HG03342 (cell line): ENCODE data around the gene NUBPL.
"Not testable (repeated sequence)": the region's sequence is repeated elsewhere in the genome, so short reads cannot be mapped to it uniquely, and the experiment has no call there.

Experiments used
- ATAC-seq: cut with Tn5 transposase; IDR thresholded peaks from one replicate; pipeline ENCODE4 v1.9.1; 2021; ENCODE audit warnings: mild to moderate bottlenecking, moderate library complexity; ENCODE audit not compliant: unreplicated experiment

Gene NUBPL

DNA sequence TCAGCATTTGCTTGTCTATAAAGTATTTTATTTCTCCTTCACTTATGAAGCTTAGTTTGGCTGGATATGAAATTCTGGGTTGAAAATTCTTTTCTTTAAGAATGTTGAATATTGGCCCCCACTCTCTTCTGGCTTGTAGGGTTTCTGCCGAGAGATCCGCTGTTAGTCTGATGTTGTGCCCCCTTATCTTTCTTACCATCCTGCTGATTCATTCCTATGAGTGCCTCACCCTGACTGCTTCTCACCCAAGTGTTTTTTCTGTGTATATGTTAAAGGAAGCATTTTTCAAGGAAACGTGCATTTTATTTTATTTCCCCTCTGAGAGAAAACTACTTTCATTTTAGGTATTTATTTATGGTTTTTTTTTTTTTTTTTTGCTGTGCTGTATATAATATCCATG is 236.7 kb downstream of the NUBPL start:
- ATAC-seq = not testable (repeated sequence)

DNA sequence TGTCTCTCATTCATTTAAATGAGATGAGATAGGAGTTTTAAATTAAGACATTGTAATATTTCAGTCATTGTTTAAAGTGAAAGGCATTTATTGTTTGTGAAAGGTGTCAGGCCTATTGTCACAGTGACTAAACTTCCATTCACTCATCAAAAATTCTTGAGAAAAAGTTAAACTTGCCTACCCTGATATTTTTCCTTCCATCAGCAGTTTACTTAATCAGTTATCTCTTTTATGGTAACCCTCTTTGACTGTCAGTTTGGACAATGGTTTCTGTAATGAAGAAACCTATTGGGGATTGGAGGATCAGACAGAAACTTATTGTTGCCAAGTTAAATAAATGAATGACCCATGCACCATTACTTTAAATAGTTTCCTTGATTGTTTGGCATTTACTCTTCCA is 241.6 kb downstream of the NUBPL start:
- ATAC-seq = no peak

DNA sequence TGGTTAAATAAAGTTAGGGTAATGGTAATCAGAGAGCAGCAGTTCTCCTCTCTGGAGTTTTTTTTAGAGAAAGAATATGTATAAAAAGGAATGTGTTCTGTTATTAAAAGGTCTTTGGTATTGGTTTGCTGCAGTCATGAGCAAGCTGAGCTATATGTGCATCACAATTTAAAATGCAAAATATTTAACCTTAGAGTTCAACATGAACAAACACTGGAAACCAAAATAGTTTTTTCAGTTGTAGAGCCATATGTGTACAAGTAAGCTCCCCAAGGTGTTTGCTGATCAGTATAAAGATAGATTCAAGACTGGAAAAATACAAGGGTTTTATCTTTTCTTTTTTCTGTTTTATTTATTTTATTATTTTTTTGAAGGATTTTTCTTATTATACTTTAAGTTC is 245.0 kb downstream of the NUBPL start:
- no peak for ATAC-seq

DNA sequence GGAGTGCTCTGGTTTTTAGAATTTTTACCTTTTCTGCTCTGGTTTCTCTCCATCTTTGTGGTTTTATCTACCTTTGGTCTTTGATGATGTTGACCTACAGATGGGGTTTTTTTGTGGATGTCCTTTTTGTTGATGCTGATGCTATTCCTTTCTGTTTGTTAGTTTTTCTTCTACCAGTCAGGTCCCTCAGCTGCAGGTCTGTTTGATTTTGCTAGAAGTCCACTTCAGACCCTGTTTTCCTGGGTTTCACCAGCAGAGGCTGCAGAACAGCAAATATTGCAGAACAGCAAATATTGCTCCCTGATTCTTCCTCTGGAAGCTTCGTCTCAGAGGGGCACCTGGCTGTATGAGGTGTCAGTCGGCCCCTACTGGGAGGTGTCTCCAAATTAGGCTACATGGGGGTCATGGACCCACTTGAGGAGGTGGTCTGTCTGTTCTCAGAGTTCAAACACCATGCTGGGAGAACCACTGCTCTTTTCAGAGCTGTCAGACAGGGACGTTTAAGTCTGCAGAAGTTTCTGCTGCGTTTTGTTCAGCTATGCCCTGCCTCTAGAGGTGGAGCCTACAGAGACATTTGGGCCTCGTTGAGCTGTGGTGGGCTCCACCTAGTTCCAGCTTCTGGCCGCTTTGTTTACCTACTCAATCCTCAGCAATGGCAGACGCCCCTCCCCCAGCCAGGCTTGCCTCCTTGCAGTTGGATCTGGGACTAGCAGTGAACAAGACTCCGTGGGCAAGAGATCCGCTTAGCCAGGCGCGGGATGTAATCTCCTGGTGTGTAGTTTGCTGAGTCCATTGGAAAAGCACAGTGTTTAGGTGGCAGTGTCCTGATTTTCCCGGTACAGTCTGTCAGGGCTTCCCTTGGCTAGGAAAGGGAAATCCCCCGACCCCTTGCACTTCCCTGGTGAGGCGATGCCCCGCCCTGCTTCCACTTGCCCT is 250.8 kb downstream of the NUBPL start:
- not testable (repeated sequence) for ATAC-seq

DNA sequence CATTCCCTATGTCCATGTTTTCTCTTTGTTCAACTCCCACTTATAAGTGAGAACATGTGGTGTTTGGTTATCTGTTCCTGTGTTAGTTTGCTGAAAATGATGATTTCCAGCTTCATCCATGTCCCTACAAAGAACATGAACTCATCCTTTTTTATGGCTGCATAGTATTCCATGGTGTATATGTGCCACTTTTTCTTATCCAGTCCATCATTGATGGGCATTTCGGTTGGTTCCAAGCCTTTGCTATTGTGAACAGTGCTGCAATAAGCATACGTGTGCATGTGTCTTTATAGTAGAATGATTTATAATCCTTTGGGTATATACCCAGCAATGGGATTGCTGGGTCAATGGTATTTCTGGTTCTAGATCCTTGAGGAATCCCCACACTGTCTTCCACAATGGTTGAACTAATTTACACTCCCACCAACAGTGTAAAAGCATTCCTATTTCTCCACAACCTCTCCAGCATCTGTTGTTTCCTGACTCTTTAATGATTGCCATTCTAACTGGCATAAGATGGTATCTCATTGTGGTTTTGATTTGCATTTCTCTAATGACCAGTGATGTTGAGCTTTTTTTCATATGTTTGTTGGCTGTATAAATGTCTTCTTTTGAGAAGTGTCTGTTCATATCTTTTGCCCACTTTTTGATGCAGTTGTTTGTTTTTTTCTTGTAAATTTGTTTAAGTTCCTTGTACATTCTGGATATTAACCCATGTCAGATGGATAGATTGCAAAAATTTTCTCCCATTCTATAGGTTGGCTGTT is 252.7 kb downstream of the NUBPL start:
- ATAC-seq = not testable (repeated sequence)

DNA sequence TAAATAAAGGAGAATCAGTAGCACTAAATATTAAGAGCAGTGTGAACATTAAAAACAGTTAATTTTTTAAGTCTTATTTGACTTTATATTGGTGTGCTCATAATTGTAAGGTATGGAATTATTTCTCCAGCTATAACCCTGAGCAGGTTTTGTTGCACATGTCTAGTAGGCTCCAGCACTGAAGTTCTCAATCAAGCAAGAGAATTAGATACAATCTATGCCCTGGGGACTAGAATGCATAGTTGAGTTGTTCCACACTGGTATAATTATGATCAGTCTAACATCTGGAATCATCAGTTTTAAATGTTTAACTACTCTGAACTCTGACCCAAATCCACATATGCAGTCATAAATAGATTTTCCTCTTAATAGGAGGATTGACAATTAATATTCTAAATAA is 258.1 kb downstream of the NUBPL start:
- no peak for ATAC-seq

DNA sequence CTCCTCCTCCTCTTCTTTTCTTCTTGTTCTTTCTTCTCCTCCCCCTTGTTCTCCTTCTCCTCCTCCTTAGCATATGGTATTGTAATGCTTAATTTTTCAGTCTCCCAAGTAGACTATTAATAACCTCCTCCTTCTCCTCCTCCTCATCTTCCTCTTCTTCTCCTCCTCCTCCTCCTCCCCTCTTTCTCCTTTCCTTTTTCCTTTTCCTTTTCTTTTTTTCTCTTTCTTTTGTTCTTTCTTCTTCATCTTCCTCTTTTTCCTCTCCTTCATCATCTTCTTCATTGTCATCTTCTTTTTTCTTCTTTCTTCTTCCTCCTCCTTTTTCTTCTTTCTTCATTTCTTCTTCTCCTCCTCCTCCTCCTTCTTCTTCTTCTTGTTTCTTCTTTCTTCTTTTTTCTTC is 264.3 kb downstream of the NUBPL start:
- ATAC-seq = no peak

DNA sequence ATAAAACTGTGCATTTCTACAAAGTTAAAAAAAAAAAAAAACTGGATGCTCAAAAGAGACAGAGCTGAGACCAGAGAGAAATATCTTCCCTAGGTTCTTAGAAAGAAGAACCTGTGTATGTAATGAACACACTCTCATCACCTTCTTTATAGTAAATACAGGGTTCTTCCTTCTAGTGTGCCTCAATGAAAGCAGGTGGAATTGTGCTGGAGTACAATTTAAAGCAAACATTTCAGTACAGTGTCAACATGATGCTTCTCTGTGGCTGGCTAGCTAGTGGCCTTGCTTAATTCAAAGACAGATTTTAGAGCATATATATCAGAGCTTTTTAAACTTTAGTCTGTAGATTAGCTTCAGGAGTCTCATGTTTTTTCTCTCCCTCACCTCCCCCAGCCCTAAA is 266.1 kb downstream of the NUBPL start:
- no peak for ATAC-seq

DNA sequence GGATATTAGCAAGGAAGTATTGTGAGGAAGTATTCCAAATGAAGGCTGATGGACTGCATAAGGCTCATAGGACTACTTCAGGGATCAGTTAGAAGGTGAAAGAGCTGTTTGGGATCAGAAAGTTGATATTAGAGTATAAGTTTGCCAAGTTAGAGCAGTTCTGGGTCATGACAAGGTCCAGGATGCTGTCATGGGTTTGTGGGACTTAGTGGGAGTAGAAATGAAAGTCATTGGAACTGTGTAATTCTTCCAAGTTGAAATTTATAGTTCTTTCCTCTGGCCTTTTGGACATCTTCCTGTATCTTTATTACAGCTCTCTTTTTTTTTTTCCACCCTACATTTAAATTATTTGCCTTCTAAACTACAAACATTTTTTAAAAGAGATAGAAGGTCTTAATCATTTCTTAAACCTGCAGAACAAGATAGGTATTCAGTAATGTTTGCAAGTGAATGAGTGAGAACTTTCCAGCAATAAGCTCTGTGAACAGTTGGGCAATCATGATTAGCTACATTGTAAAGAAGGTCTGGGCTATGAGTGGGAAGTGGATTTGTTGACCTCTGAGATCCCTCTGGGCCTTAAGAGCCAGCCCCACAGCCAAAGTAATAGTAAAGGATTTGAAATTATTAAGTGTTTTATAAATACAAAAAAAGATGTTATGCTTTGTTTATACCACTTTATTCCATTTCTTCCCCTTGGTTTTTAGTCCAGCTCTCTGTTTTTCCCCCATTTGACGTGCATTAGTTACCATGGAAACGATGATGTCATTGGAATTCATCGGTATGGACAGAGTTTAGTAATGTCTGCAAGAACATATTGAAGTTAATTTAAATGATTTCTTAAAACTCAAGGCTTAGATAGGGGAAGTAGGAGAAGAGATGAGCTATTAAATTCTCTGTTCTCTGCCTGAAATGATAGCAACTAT is 268.0 kb downstream of the NUBPL start:
- no peak for ATAC-seq

DNA sequence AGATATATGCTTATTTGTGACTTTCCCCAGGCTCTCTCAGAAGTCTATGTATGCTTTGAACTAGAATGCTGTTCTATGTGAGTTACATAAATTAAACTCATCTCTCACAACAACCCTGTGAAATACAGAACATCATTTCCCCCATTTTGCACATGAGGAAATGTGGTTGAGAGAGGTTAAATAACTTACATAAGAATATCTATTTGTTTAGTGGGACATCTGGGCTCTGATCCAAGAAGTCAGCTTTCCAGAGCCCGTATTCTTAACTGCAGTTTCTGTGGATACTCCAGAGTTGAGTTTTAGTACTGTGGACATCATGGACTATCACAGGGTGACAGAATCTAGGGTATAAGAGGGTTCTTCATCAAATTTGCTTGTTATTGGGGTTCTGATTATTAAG is 273.4 kb downstream of the NUBPL start:
- ATAC-seq = no peak

DNA sequence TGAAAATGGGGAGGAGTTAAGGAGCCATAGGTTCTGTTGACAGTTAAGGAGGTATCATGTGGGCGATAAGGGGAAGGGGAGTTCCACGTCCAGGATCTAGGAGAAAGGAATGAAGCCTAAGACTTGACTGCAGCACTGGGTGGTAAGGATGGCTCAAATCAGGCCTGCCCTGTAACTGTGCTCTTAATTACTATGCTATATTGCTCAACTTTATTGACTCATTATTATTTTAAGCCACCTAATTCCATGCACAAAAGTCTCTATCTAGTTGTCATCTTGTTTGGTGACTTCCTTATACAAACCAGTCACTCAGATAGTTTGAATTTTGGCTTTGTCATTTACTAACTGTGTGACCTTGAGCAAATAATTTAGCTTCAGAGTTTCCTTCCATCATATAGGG is 273.8 kb downstream of the NUBPL start:
- ATAC-seq = no peak

DNA sequence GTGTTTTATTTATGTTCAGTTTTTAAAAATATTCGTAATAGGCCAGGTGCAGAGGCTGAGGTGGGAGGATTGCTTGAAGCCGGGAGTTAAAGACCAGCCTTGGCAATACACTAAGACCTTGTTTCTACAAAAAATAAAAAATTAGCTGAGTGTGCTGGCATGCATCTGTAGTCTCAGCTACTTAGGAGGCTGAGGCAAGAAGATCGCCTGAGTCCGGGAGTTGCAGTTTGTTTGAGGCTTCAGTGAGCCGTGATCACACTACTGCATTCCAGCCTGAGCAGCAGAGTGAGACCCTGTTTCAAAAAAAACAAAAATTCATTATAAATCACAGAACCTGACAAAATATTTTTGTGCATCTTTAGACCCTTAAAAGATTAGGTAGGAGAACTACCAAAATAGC is 275.8 kb downstream of the NUBPL start:
- ATAC-seq = no peak

DNA sequence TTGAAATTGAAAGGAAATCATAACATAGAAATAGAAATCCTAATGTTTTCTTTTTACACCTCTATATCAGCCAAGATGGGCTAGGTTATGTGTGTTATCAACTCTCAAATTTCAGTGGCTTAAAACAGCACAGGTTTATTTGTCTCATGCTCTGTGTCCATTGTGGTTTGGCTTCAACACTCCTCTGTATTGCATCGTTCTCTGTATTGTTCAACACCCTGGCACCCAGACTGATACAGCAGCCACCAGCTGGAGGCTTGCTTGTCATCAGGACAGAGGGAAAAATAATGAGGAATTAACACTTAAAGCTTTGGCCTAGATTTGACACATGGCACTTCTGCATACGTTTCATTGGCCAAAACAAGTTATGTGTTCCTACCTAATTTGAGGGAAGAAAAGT is 281.7 kb downstream of the NUBPL start:
- no peak for ATAC-seq

DNA sequence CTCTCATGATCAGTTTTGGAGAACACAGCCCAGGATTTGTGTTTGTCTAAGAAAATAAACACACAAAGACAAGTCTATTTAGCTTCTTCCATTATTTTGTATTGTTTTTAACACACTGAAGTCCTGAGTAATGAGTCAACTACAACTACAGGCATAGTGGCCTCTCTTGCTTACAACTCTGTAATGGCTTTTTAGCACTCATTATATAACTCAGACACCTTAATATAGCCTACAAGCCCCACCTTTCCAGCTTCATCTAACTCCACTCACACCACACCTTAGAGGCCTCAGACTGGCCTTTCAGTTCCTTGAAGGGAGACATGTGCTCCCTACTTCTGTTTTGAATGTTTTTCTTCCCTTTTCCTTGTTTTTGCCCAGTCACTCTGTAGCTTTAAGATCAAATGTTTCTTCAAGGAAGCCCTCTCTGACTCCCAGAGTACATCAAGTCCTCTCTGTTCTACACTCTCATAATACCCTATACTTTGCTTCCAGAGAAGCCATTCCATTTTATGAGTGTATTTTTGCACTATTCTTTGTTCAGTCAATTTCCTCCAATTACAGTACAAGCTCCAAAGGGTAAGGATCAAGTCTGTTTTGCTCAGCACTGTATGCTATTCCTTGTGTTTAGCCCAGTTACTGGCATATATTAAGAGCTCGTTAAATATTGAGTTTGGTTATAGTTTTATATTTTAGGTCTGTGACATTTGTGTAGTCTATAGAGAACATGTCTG is 282.3 kb downstream of the NUBPL start:
- no peak for ATAC-seq

DNA sequence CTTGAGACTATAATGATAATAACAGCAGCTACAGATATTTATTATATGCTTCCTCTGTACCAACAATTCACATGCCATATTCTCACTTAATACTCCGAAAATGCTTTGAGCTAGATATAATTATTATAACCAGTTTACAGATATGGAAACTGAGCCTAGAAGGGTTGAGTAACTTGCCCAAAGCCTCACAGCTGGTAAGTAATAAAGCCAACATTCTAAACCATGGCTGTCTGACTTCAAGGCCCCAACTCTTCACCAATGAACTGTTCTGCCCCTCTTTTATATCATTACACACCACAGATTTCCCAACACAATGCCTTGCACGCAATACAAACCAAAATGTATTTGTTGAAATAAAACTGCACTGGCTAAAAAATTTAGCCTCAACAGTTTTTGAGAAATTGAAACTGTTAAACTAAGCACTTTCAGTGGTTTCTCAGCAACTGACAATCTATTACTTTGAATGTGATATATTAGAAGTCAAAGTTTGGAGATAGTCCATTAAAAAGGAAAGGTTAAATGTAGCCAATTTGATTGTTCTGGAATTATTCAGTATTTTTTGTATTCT is 293.4 kb downstream of the NUBPL start:
- ATAC-seq = no peak

DNA sequence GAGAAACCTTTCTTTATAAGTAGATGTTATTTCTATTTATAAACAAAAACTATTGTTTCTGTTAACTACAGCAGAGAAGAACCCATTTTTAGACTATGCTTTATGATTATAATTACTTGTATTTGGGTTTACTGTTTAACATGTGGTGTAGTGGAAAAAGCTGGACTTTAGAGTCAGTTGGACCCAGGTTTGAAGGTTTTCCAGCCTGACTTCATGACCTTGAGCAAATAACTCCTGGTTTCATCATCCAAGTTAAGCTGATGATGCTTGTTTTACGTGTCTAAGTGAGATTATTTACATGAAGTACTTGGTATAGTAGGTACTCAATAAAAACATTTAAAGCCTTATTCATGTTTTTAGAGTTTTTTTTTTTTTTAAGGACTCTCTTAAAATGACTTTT is 294.1 kb downstream of the NUBPL start:
- no peak for ATAC-seq

DNA sequence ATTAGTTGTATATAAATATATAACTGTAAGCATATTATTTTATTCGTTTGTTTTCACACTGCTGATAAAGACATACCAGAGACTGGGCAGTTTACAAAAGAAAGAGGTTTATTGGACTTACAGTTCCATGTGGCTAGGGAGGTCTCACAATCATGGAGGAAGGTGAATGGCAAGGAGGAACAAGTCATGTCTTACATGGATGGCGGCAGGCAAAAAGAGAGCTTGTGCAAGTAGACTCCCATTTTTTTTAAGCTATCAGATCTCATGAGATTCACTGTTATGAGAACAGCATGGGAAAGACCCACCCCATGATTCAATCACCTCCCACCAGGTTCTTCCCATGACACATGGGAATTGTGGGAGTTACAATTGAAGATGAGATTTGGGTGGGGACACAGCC is 294.8 kb downstream of the NUBPL start:
- not testable (repeated sequence) for ATAC-seq

DNA sequence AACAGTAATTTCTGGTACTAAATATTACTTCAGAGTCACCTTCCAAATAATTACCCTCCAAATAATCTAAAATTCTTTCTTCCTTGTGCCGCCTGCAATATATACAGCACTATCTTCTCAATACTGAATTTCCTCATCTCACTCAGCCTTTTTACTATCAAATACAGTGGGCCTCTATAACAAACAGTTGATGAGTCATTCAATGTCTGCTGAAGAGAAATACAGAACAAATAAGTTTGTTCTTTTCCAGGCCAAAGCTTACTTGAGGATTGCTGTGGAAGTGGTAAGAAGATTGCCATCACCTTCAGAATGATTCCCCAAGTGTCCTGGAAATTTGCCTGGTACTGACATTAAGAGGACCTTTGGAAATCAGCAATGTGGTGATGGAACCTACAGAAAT is 297.7 kb downstream of the NUBPL start:
- no peak for ATAC-seq

DNA sequence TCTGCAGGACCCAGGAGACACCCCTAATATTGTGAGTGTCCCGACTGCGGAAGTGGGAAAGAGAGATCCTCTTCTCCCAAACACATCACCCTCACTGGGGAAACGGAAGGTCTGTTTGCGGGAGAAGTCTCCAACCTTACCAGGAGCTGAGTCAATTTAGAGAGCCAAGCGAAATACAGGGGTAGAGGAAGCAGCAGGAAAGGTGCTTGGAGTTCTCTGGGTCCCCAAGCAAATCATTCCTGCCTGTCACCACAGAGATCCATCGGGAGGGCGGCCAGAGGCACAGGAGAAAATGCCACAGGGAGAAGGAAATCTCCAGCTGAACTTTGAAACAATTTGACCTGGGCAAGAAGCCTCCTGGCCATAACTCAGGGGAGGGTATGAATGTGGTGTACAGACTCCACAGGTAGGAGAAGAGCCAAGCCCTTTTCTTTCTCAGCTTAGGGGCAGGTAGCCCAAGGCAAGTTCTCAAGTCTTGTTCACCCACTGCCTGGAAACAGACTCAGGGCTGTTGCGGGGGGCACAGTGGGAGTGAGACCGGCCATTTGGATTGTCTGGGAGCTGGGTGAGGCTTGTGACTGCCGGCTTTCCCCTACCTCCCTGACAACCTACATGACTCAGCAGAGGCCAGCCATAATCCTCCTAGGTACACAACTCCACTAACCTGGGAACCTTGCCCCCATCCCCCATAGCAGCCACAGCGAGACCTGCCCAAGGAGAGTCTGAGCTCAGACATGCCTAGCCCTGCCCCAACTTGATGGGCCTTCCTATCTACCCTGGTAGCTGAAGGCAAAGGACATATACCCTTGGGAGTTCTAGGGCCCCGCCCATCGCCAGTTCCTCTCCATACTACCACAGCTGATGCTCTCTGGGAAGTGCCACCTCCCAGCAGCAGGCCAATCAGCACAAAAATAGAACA is 304.0 kb downstream of the NUBPL start:
- ATAC-seq = no peak
